ENCODE measurements around the gene C16orf92. TPM values are rescaled to one million over a fixed set of nuclear protein-coding genes. Genes with fewer than 3 reads are reported as not detected.

C16orf92 gene
- total RNA-seq, 1 donor from 2014 or later = not detected

DNA sequence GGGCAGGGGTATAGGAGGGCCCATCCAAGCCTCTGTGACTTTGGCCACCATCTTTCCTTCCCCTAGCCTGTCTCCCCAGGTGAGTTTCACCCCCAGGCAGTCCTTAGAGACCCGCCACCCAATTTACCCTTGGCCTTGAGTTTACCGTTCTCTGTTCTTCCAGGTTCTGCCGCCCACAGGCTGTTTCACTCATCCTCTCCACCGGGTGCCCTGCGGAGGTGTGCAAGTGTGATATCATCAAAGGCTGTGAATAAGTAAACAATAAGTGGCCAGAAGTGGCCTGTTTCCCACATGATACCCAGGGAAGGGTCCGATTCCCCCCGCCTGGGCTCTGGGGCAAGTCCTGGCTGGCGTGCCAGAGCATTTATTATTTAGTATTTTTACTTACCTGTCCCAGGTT, 23.2 kb downstream of the C16orf92 start:
- H3K27ac ChIP-seq = no peak overlapping the region
- no peaks in the 10 kb centered on the region for H3K36me3 ChIP-seq
- H3K4me1 ChIP-seq = no peaks in the 10 kb centered on the region
- no peak overlapping the region for H3K4me3 ChIP-seq
- intact Hi-C loops (cut with DNase I) = no loop called here
- no peaks in the 10 kb centered on the region for H3K9me3 ChIP-seq
- DNase-seq (no peak), ATAC-seq (no peak)
- TF ChIP-seq, protein P1, sequence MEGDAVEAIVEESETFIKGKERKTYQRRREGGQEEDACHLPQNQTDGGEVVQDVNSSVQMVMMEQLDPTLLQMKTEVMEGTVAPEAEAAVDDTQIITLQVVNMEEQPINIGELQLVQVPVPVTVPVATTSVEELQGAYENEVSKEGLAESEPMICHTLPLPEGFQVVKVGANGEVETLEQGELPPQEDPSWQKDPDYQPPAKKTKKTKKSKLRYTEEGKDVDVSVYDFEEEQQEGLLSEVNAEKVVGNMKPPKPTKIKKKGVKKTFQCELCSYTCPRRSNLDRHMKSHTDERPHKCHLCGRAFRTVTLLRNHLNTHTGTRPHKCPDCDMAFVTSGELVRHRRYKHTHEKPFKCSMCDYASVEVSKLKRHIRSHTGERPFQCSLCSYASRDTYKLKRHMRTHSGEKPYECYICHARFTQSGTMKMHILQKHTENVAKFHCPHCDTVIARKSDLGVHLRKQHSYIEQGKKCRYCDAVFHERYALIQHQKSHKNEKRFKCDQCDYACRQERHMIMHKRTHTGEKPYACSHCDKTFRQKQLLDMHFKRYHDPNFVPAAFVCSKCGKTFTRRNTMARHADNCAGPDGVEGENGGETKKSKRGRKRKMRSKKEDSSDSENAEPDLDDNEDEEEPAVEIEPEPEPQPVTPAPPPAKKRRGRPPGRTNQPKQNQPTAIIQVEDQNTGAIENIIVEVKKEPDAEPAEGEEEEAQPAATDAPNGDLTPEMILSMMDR (IDR thresholded peaks at IDR 0.05) = no peak
- H3K27me3 ChIP-seq (ENCODE audit: low read depth) = peaks cover 6% of the 10 kb centered on the region

DNA sequence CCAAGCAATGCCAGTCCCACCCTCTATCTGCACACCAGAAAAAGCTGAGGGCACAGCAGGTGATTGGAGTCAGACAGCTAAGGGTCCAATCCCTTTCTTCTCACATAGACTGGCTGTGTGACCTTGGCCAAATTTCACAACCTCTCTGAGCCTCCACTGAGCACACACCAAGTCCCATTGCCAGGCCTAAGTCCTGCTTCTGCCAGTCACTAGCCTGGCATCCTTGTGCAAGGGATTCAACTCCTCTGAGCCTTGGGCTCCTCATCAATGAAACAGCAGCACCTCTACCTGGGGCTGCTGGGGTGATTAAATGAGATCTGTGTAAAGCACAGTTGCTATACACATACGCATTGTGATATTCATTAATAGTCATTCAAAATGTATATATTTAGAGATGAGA, 23.6 kb downstream of the C16orf92 start:
- Histone ChIP-seq H3K4me3 (no peak overlapping the region), H3K9me3 (no peaks in the 10 kb centered on the region), H3K27ac (no peak overlapping the region), H3K36me3 (no peaks in the 10 kb centered on the region), H3K27me3 (ENCODE audit: low read depth) (peaks cover 6% of the 10 kb centered on the region), H3K4me1 (no peaks in the 10 kb centered on the region)
- intact Hi-C loops (cut with DNase I) = no loop called here
- ATAC-seq (no peak), DNase-seq (no peak)
- TF ChIP-seq, protein P1 (IDR thresholded peaks at IDR 0.05) = no peak

DNA sequence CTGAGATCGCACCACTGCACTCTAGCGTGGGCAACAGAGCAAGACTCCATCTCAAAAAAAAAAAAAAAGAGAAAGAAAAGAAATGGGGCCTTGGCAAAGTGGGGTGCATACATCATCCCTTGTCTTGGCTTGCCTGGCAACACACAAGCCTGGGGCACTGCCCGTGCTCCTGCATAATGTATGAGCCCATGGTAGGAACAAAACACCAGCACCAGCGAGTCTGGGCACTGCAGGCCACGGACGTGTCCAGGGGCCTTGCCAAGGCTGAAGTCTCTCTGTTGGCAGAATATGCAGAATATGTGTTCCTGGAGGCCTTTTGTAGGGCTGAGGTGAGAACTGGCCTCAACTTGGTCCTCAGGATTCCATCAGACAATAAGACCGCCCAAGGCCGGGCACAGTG, 26.9 kb downstream of the C16orf92 start:
- DNase-seq (no peak), ATAC-seq (no peak)
- no peaks in the 10 kb centered on the region for H3K9me3 ChIP-seq
- no peak overlapping the region for H3K4me3 ChIP-seq
- H3K27ac ChIP-seq = no peak overlapping the region
- TF ChIP-seq, protein P1 (IDR thresholded peaks at IDR 0.05) = no peak
- intact Hi-C loops (cut with DNase I) = no loop called here
- peaks cover 6% of the 10 kb centered on the region for H3K27me3 ChIP-seq (ENCODE audit: low read depth)
- peaks cover 15% of the 10 kb centered on the region for H3K4me1 ChIP-seq
- no peaks in the 10 kb centered on the region for H3K36me3 ChIP-seq

DNA sequence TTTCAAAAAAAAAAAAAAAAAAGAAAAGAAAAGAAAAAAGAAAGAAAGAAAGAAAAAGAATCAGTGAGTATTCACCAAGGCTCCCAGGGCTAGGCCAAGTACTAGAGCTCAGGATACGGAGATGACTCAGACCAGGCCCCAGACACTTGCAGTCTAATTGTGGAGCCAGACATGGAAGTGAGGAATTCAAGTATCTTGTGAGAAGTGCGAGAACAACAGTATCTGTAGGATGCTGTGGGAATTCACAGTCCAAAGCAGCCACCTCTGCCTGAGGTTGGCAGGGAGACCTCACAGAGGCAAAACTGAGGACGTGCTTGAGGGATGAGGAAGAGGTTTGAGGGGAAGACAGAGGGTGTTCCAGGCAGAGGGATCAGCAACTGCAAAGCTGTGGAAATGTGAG, 28.5 kb downstream of the C16orf92 start:
- no peaks in the 10 kb centered on the region for H3K36me3 ChIP-seq
- no peak overlapping the region for H3K27ac ChIP-seq
- no peaks in the 10 kb centered on the region for H3K9me3 ChIP-seq
- H3K4me1 ChIP-seq = peaks cover 15% of the 10 kb centered on the region
- TF ChIP-seq, protein P1 (IDR thresholded peaks at IDR 0.05) = no peak
- H3K4me3 ChIP-seq = no peak overlapping the region
- DNase-seq (no peak), ATAC-seq (no peak)
- intact Hi-C loops (cut with DNase I) = no loop called here
- H3K27me3 ChIP-seq (ENCODE audit: low read depth) = no peaks in the 10 kb centered on the region

DNA sequence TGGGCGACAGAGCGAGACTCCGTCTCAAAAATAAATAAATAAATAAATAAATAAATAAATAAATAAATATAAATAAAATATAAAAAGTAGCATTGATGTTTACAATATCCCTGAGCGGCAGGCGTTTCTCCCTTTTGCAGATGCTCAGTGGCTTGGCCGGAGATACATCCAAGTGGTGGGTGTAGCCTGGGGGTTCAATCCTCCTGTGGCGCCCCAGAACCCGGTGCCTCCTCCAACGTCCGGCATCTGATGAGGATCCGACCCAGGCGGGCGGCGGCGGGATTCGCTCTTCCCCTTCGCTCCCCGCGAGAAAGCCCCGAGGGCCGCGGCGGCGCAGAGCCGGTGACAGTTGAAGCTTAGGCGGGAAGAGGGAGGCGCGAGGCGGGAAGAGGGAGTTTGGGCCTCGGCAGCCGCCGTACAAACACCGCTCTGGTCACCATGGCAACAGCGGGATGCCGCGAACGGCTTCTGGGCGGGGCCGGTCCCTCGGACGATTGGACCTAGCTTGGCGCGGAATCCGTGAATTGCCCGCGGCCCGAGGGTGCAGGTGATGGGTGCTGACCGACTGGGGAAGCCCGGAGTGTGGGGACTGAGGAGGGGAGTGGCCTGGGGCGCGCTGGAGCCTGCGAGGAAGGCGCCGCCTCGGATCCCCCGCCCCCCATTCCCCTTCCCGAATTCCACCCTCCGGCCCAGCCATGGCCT, 29.8 kb downstream of the C16orf92 start:
- Histone ChIP-seq H3K27ac (peak overlapping the region; percentile 53), H3K4me3 (peak overlapping the region; percentile 95), H3K36me3 (no peaks in the 10 kb centered on the region), H3K27me3 (ENCODE audit: low read depth) (no peaks in the 10 kb centered on the region), H3K9me3 (no peaks in the 10 kb centered on the region), H3K4me1 (peaks cover 15% of the 10 kb centered on the region)
- peak; percentile 95 to 96 for ATAC-seq
- TF ChIP-seq, protein P1 (IDR thresholded peaks at IDR 0.05) = no peak
- intact Hi-C loops (cut with DNase I) = no loop called here
- DNase-seq = peak; percentile 97

Measured in lower lobe of right lung (tissue), 2 donors.